ENCODE data around the gene FSHR.

FSHR gene

GRCh38 chr2:49154140-49154539, at the start of gene FSHR:
Gene FSHR (minus strand): TSS chr2:49154515. CDS start chr2:49154417, 98 bp downstream.
- Histone ChIP-seq H3K9ac (ENCODE audit: low read depth, low read length) (no peak within 1 kb of the TSS), H3K4me1 (ENCODE audit: insufficient read depth, low read length) (peaks cover 16% of the 10 kb centered on the region), H3K9me3 (ENCODE audit: insufficient read depth, low read depth, low read length) (no peaks in the 10 kb centered on the region), H3K27me3 (ENCODE audit: insufficient read depth, low read length) (no peaks in the 10 kb centered on the region), H3K27ac (ENCODE audit: low read length) (no peak within 1 kb of the TSS), H3K36me3 (ENCODE audit: insufficient read depth, low read depth, low read length) (no peaks in the 10 kb centered on the region), H3K4me3 (ENCODE audit: low read length) (no peak within 1 kb of the TSS)

- Histone ChIP-seq H3K36me3 (ENCODE audit: insufficient read depth, low read depth, low read length) (no peaks in the 10 kb centered on the region), H3K27me3 (ENCODE audit: insufficient read depth, low read length) (no peaks in the 10 kb centered on the region), H3K27ac (ENCODE audit: low read length) (no peak overlapping the region), H3K4me1 (ENCODE audit: insufficient read depth, low read length) (no peaks in the 10 kb centered on the region), H3K9ac (ENCODE audit: low read depth, low read length) (no peak overlapping the region), H3K4me3 (ENCODE audit: low read length) (no peak overlapping the region), H3K9me3 (ENCODE audit: insufficient read depth, low read depth, low read length) (no peaks in the 10 kb centered on the region)
Measured at GRCh38 chr2:49199266-49199665, 45.0 kb upstream of the FSHR start.

GRCh38 chr2:49194701-49195100, 40.4 kb upstream of the FSHR start:
- Histone ChIP-seq H3K9ac (ENCODE audit: low read depth, low read length) (no peak overlapping the region), H3K27me3 (ENCODE audit: insufficient read depth, low read length) (no peaks in the 10 kb centered on the region), H3K4me3 (ENCODE audit: low read length) (no peak overlapping the region), H3K27ac (ENCODE audit: low read length) (no peak overlapping the region), H3K36me3 (ENCODE audit: insufficient read depth, low read depth, low read length) (no peaks in the 10 kb centered on the region), H3K9me3 (ENCODE audit: insufficient read depth, low read depth, low read length) (no peaks in the 10 kb centered on the region), H3K4me1 (ENCODE audit: insufficient read depth, low read length) (no peaks in the 10 kb centered on the region)

GRCh38 chr2:49192036-49192435, 37.7 kb upstream of the FSHR start:
- H3K9ac ChIP-seq (ENCODE audit: low read depth, low read length), result no peak overlapping the region
- no peak overlapping the region for H3K27ac ChIP-seq (ENCODE audit: low read length)
- H3K27me3 ChIP-seq (ENCODE audit: insufficient read depth, low read length), result no peaks in the 10 kb centered on the region
- H3K4me3 ChIP-seq (ENCODE audit: low read length), result no peak overlapping the region
- no peaks in the 10 kb centered on the region for H3K9me3 ChIP-seq (ENCODE audit: insufficient read depth, low read depth, low read length)
- no peaks in the 10 kb centered on the region for H3K36me3 ChIP-seq (ENCODE audit: insufficient read depth, low read depth, low read length)
- no peaks in the 10 kb centered on the region for H3K4me1 ChIP-seq (ENCODE audit: insufficient read depth, low read length)

- no peak overlapping the region for H3K27ac ChIP-seq (ENCODE audit: low read length)
- H3K27me3 ChIP-seq (ENCODE audit: insufficient read depth, low read length), result no peaks in the 10 kb centered on the region
- no peaks in the 10 kb centered on the region for H3K9me3 ChIP-seq (ENCODE audit: insufficient read depth, low read depth, low read length)
- H3K9ac ChIP-seq (ENCODE audit: low read depth, low read length), result no peak overlapping the region
- H3K4me3 ChIP-seq (ENCODE audit: low read length), result no peak overlapping the region
- no peaks in the 10 kb centered on the region for H3K4me1 ChIP-seq (ENCODE audit: insufficient read depth, low read length)
- H3K36me3 ChIP-seq (ENCODE audit: insufficient read depth, low read depth, low read length), result no peaks in the 10 kb centered on the region
Measured at GRCh38 chr2:49189512-49190225, 35.4 kb upstream of the FSHR start.

GRCh38 chr2:49186050-49186648, 31.8 kb upstream of the FSHR start:
- Histone ChIP-seq H3K36me3 (ENCODE audit: insufficient read depth, low read depth, low read length) (no peaks in the 10 kb centered on the region), H3K4me1 (ENCODE audit: insufficient read depth, low read length) (no peaks in the 10 kb centered on the region), H3K27me3 (ENCODE audit: insufficient read depth, low read length) (no peaks in the 10 kb centered on the region), H3K9me3 (ENCODE audit: insufficient read depth, low read depth, low read length) (no peaks in the 10 kb centered on the region), H3K9ac (ENCODE audit: low read depth, low read length) (no peak overlapping the region), H3K4me3 (ENCODE audit: low read length) (no peak overlapping the region), H3K27ac (ENCODE audit: low read length) (no peak overlapping the region)

- no peaks in the 10 kb centered on the region for H3K27me3 ChIP-seq (ENCODE audit: insufficient read depth, low read length)
- no peaks in the 10 kb centered on the region for H3K4me1 ChIP-seq (ENCODE audit: insufficient read depth, low read length)
- no peak overlapping the region for H3K27ac ChIP-seq (ENCODE audit: low read length)
- no peak overlapping the region for H3K9ac ChIP-seq (ENCODE audit: low read depth, low read length)
- H3K9me3 ChIP-seq (ENCODE audit: insufficient read depth, low read depth, low read length), result peaks cover 9% of the 10 kb centered on the region; the same call in 1 of the 2 replicates
- H3K4me3 ChIP-seq (ENCODE audit: low read length), result no peak overlapping the region
- no peaks in the 10 kb centered on the region for H3K36me3 ChIP-seq (ENCODE audit: insufficient read depth, low read depth, low read length)
Measured at GRCh38 chr2:49178656-49179055, 24.3 kb upstream of the FSHR start.

GRCh38 chr2:49177194-49177593, 22.9 kb upstream of the FSHR start:
- Histone ChIP-seq H3K4me3 (ENCODE audit: low read length) (no peak overlapping the region), H3K27me3 (ENCODE audit: insufficient read depth, low read length) (no peaks in the 10 kb centered on the region), H3K9me3 (ENCODE audit: insufficient read depth, low read depth, low read length) (peaks cover 9% of the 10 kb centered on the region; the same call in 1 of the 2 replicates), H3K4me1 (ENCODE audit: insufficient read depth, low read length) (no peaks in the 10 kb centered on the region), H3K36me3 (ENCODE audit: insufficient read depth, low read depth, low read length) (no peaks in the 10 kb centered on the region), H3K27ac (ENCODE audit: low read length) (no peak overlapping the region), H3K9ac (ENCODE audit: low read depth, low read length) (no peak overlapping the region)

GRCh38 chr2:49175831-49176230, 21.5 kb upstream of the FSHR start:
- no peaks in the 10 kb centered on the region for H3K27me3 ChIP-seq (ENCODE audit: insufficient read depth, low read length)
- peaks cover 9% of the 10 kb centered on the region; the same call in 1 of the 2 replicates for H3K9me3 ChIP-seq (ENCODE audit: insufficient read depth, low read depth, low read length)
- H3K36me3 ChIP-seq (ENCODE audit: insufficient read depth, low read depth, low read length), result no peaks in the 10 kb centered on the region
- H3K27ac ChIP-seq (ENCODE audit: low read length), result no peak overlapping the region
- no peak overlapping the region for H3K9ac ChIP-seq (ENCODE audit: low read depth, low read length)
- H3K4me1 ChIP-seq (ENCODE audit: insufficient read depth, low read length), result no peaks in the 10 kb centered on the region
- H3K4me3 ChIP-seq (ENCODE audit: low read length), result no peak overlapping the region

GRCh38 chr2:49174750-49175149, 20.4 kb upstream of the FSHR start:
- no peaks in the 10 kb centered on the region for H3K27me3 ChIP-seq (ENCODE audit: insufficient read depth, low read length)
- no peak overlapping the region for H3K4me3 ChIP-seq (ENCODE audit: low read length)
- H3K27ac ChIP-seq (ENCODE audit: low read length), result no peak overlapping the region
- H3K9ac ChIP-seq (ENCODE audit: low read depth, low read length), result no peak overlapping the region
- H3K4me1 ChIP-seq (ENCODE audit: insufficient read depth, low read length), result no peaks in the 10 kb centered on the region
- no peaks in the 10 kb centered on the region for H3K36me3 ChIP-seq (ENCODE audit: insufficient read depth, low read depth, low read length)
- H3K9me3 ChIP-seq (ENCODE audit: insufficient read depth, low read depth, low read length), result peaks cover 9% of the 10 kb centered on the region; the same call in 1 of the 2 replicates

GRCh38 chr2:49167131-49167530, 12.8 kb upstream of the FSHR start:
- no peak overlapping the region for H3K9ac ChIP-seq (ENCODE audit: low read depth, low read length)
- no peak overlapping the region for H3K4me3 ChIP-seq (ENCODE audit: low read length)
- peaks cover 9% of the 10 kb centered on the region for H3K4me1 ChIP-seq (ENCODE audit: insufficient read depth, low read length)
- H3K27me3 ChIP-seq (ENCODE audit: insufficient read depth, low read length), result no peaks in the 10 kb centered on the region
- no peaks in the 10 kb centered on the region for H3K36me3 ChIP-seq (ENCODE audit: insufficient read depth, low read depth, low read length)
- H3K9me3 ChIP-seq (ENCODE audit: insufficient read depth, low read depth, low read length), result no peaks in the 10 kb centered on the region
- H3K27ac ChIP-seq (ENCODE audit: low read length), result no peak overlapping the region

GRCh38 chr2:49165662-49166061, 11.3 kb upstream of the FSHR start:
- Histone ChIP-seq H3K27me3 (ENCODE audit: insufficient read depth, low read length) (no peaks in the 10 kb centered on the region), H3K9me3 (ENCODE audit: insufficient read depth, low read depth, low read length) (no peaks in the 10 kb centered on the region), H3K9ac (ENCODE audit: low read depth, low read length) (no peak overlapping the region), H3K4me3 (ENCODE audit: low read length) (no peak overlapping the region), H3K27ac (ENCODE audit: low read length) (no peak overlapping the region), H3K36me3 (ENCODE audit: insufficient read depth, low read depth, low read length) (no peaks in the 10 kb centered on the region), H3K4me1 (ENCODE audit: insufficient read depth, low read length) (peaks cover 9% of the 10 kb centered on the region)
